ENCODE measurements around the gene RAMP3. TPM values are rescaled to one million over a fixed set of nuclear protein-coding genes. Genes with fewer than 3 reads are reported as not detected.

The RAMP3 gene
- polyA plus RNA-seq, 1 donor (not counting 4 experiments of a cell fraction or from before 2014, with no cell fraction given): not detected

DNA sequence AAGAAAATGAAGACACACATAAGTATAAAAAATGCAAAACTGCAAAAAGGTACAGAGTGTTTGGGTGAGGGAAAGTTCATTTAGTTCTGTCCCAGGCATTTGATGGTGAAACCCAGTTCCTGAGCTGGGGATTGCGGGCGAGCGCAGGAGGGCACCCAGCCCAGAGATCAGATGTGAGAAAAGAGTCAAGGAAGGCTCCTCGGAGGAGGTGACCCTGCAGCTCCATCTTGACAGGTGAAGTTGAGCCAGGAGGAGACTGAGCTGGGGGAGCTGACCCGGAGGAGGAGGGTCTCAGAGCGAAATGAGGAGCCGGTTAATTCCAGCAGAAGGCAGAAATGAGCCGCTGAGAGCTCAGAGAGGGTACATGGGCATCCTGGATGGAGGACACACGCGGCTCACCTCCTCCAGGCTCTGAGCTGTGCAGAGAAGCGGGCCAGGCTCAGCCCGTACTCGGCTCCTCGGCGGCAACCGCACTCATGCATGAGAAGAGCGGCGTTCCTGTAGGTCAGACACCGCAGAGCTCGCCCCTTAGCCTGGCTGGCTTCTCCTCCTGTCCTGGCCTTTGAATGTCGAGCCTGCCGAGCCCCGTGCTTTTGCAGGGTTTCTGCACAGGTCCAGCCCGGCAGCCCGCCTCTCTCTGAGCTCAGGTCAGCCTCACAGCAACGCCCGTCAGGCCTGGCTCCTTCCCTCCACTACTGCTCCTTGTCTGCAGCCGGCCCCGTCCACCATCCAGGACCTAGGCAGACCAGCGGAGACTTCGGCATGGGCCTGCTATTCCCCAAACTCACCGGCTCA lies 9.5 kb upstream of the RAMP3 start:
- H3K27me3 ChIP-seq (ENCODE audit: control insufficient read depth, extremely low read depth, insufficient read depth, low read length): peaks cover 13% of the 10 kb centered on the region
- H3K9me1 ChIP-seq (ENCODE audit: control insufficient read depth, extremely low read depth, insufficient read depth, low read length): no peaks in the 10 kb centered on the region
- H3K36me3 ChIP-seq (ENCODE audit: control insufficient read depth in 2 of 2, extremely low read depth in 1 of 2, insufficient read depth in 2 of 2, low read length in 2 of 2): no peaks in the 10 kb centered on the region
- dilution Hi-C loops (cut with MboI; ENCODE audit: extremely low pct_ligation_motif_present, low sequenced_read_pairs): no loop called here
- no peak overlapping the region for H2AFZ ChIP-seq (ENCODE audit: control insufficient read depth, low read length)
- no peaks in the 10 kb centered on the region for H4K20me1 ChIP-seq (ENCODE audit: control insufficient read depth, extremely low read depth, insufficient read depth, low read length)
- DNase-seq (ENCODE audit: low read depth, low spot score) (no peak), FAIRE-seq (no peak)
- TF ChIP-seq, protein P1, sequence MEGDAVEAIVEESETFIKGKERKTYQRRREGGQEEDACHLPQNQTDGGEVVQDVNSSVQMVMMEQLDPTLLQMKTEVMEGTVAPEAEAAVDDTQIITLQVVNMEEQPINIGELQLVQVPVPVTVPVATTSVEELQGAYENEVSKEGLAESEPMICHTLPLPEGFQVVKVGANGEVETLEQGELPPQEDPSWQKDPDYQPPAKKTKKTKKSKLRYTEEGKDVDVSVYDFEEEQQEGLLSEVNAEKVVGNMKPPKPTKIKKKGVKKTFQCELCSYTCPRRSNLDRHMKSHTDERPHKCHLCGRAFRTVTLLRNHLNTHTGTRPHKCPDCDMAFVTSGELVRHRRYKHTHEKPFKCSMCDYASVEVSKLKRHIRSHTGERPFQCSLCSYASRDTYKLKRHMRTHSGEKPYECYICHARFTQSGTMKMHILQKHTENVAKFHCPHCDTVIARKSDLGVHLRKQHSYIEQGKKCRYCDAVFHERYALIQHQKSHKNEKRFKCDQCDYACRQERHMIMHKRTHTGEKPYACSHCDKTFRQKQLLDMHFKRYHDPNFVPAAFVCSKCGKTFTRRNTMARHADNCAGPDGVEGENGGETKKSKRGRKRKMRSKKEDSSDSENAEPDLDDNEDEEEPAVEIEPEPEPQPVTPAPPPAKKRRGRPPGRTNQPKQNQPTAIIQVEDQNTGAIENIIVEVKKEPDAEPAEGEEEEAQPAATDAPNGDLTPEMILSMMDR (optimal IDR thresholded peaks at IDR 0.05 in 1 of 3, IDR thresholded peaks at IDR 0.05 in 1 of 3, conservative IDR thresholded peaks at IDR 0.05 in 1 of 3; ENCODE audit: extremely low read depth in 1 of 3, insufficient read depth in 2 of 3, low read length in 3 of 3): no peak
- no peak for TF ChIP-seq EZH2 (IDR thresholded peaks at IDR 0.05; ENCODE audit: low read length)
- H3K79me2 ChIP-seq (ENCODE audit: control insufficient read depth, insufficient read depth, low read length): no peaks in the 10 kb centered on the region
- no peak overlapping the region for H3K4me2 ChIP-seq (ENCODE audit: control insufficient read depth, extremely low read depth, insufficient read depth, low read depth, low read length)
- H3K9me3 ChIP-seq (ENCODE audit: control insufficient read depth, low read depth, low read length): no peaks in the 10 kb centered on the region
- H3K4me1 ChIP-seq (ENCODE audit: control insufficient read depth, extremely low read depth, insufficient read depth, low read length): no peaks in the 10 kb centered on the region
- H3K9ac ChIP-seq (ENCODE audit: control insufficient read depth, extremely low read depth, insufficient read depth, low read length): no peak overlapping the region
- no peak overlapping the region for H3K27ac ChIP-seq (ENCODE audit: control insufficient read depth, insufficient read depth, low read length)
- H3K4me3 ChIP-seq (ENCODE audit: control insufficient read depth in 2 of 3, extremely low read depth in 1 of 3, insufficient read depth in 2 of 3, low read depth in 1 of 3, low read length in 3 of 3): no peak overlapping the region

DNA sequence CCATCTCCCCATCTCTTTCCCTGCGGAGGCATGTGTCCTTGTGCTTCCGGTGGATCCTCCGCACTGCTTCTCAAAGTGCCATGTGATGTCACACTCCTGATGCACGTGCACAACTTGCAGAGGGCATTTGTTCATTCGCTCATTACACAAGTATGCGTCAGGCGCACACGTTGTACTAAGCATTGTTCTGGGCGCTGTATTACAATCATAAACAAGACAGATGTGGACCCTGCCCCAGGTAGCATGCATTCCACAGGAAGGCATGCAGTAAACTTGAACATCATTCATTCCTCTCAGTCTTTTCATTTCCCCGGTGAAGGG lies 9.0 kb upstream of the RAMP3 start:
- Histone ChIP-seq H4K20me1 (ENCODE audit: control insufficient read depth, extremely low read depth, insufficient read depth, low read length) (no peaks in the 10 kb centered on the region), H3K4me2 (ENCODE audit: control insufficient read depth, extremely low read depth, insufficient read depth, low read depth, low read length) (no peak overlapping the region), H3K4me1 (ENCODE audit: control insufficient read depth, extremely low read depth, insufficient read depth, low read length) (no peaks in the 10 kb centered on the region), H3K4me3 (ENCODE audit: control insufficient read depth in 2 of 3, extremely low read depth in 1 of 3, insufficient read depth in 2 of 3, low read depth in 1 of 3, low read length in 3 of 3) (no peak overlapping the region), H3K9me1 (ENCODE audit: control insufficient read depth, extremely low read depth, insufficient read depth, low read length) (no peaks in the 10 kb centered on the region), H3K9me3 (ENCODE audit: control insufficient read depth, low read depth, low read length) (no peaks in the 10 kb centered on the region), H3K36me3 (ENCODE audit: control insufficient read depth in 2 of 2, extremely low read depth in 1 of 2, insufficient read depth in 2 of 2, low read length in 2 of 2) (no peaks in the 10 kb centered on the region), H2AFZ (ENCODE audit: control insufficient read depth, low read length) (no peak overlapping the region), H3K9ac (ENCODE audit: control insufficient read depth, extremely low read depth, insufficient read depth, low read length) (no peak overlapping the region), H3K27me3 (ENCODE audit: control insufficient read depth, extremely low read depth, insufficient read depth, low read length) (peaks cover 13% of the 10 kb centered on the region), H3K79me2 (ENCODE audit: control insufficient read depth, insufficient read depth, low read length) (no peaks in the 10 kb centered on the region), H3K27ac (ENCODE audit: control insufficient read depth, insufficient read depth, low read length) (no peak overlapping the region)
- FAIRE-seq (no peak), DNase-seq (ENCODE audit: low read depth, low spot score) (no peak)
- dilution Hi-C loops (cut with MboI; ENCODE audit: extremely low pct_ligation_motif_present, low sequenced_read_pairs): no loop called here
- no peak for TF ChIP-seq EZH2 (IDR thresholded peaks at IDR 0.05; ENCODE audit: low read length)
- TF ChIP-seq, protein P1 (optimal IDR thresholded peaks at IDR 0.05 in 1 of 3, IDR thresholded peaks at IDR 0.05 in 1 of 3, conservative IDR thresholded peaks at IDR 0.05 in 1 of 3; ENCODE audit: extremely low read depth in 1 of 3, insufficient read depth in 2 of 3, low read length in 3 of 3): no peak

Data from keratinocyte (primary cell).